HUDEP-2 (cell line): ENCODE measurements around the gene SLIT2.

ENCODE experiments used
- DNase-seq, 76 experiments: peaks; one replicate each; lab custom pipeline; 2025; ENCODE audit not compliant: unreplicated experiment in 76 of 76; lab: John Stamatoyannopoulos, UW

The SLIT2 gene

DNA sequence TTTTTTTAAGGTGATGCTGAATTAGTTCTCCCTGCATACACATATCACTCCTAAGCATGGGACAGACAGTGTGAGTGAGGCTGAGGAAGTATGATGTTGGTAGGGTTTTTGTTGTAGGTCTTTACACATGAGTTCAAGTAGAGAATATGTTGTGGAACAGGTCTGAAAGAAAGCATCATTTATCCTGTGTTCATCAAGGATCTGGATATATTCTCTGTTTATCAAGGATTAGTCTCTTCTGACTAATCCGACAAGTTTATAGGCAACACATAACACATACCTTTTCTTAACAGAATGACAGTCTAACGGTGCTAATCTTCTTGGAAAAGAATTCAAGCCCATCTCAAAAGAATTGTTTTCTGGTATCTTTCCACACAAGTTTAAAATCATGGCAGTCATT, 10.5 kb downstream of the SLIT2 start:
- no peak for DNase-seq

DNA sequence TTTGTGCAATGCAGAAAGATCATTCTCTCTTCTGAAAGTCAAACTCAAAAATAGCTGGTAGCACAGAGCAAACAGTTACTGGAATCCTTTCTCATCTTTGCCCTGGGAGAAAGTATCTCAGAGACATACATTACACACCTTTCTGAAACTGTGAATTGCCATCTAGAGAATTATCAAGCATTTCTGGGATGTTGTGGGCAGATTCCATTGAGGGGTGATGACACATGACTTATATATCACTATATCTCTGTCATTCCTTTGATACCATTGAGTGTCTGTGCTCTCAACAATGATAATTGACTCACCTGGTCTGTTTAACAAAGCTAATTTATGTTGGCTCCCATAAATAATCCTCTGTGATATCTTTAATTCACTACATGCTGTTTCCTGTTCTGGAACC, 13.0 kb downstream of the SLIT2 start:
- no peak for DNase-seq

DNA sequence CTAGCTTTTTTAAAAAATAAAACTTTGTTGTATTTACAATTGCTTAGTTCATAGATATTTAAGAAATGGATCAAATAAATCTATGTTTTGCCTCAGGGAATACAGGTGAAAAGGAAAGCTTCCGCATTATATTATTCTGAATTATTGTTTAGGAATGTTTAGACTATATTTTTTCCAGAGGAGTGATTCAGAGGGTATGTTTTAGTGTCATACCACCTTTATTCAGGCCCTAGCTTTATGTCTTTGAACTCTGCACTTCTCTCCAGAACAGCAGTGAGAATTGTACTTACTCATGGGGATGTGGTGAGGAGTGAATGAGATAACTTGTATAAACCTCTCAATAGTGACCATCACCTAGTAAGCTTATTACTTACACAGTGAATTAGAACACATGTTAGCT, 14.0 kb downstream of the SLIT2 start:
- DNase-seq = no peak

DNA sequence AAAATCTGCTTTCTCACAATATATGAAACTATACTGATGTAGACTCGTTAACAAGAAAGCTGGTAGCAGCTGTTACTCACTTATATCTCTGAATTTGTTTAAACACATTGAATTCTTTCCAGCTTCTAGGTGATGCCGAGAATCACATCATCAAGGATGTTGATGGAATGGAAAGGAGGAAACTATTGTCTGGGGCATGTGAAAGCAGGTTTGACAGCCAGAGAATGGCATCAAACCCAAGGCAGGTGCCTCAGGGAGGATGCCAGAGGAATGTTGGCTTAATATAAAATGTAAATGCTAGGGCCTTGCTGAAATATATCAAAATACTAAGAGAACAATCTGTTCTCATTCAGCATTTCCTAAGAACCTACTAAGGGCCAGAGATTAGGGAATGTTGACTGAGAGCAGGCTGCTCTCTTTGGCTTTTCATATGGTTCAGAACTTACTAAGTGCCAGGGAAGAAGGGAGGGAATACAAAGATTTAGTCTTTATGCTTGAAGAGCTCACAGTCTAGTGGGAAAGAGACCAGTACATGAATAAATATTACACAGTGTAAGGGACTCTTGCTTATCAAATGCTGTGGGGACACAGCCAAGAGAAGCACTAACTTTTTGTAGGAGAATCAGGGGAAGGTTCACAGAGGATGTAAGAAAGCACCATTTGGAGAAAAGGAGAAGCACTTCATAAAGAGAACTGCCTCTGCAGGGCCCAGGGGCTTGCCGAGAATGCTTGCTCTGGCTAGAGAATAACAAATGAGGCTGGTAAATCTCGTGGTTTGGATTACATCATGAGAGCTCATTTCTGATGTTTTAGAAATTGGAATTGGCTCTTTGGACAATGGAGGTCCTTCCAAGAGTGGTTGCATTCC, 14.7 kb downstream of the SLIT2 start:
- no peak for DNase-seq

GRCh38 chr4:20268028-20268427, 16.3 kb downstream of the SLIT2 start:
- DNase-seq = no peak

- no peak for DNase-seq
Observed at GRCh38 chr4:20269320-20269719, 17.6 kb downstream of the SLIT2 start.

DNA sequence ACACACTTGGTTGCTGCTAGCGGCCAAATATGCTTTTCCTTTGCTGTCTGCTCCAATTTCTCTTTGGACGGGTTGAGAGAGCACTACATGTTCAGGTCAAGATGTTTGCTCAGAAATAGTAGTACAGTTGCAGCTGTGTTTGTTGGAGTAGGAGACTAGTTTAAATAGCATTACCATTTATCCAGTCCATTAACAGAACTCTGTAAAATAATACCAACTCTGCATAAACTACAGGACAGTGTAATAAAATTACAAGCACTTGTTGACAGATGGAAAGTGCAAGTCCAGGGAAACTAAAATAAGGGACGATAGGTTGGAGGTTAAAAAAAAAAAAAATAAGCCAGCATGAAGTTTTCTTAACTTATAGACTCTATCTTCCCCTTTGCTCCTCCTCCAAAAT, 20.2 kb downstream of the SLIT2 start:
- DNase-seq = no peak

- no peak for DNase-seq
Observed at GRCh38 chr4:20272411-20272872, 20.7 kb downstream of the SLIT2 start.

- no peak for DNase-seq
Observed at GRCh38 chr4:20273793-20274192, 22.1 kb downstream of the SLIT2 start.

DNA sequence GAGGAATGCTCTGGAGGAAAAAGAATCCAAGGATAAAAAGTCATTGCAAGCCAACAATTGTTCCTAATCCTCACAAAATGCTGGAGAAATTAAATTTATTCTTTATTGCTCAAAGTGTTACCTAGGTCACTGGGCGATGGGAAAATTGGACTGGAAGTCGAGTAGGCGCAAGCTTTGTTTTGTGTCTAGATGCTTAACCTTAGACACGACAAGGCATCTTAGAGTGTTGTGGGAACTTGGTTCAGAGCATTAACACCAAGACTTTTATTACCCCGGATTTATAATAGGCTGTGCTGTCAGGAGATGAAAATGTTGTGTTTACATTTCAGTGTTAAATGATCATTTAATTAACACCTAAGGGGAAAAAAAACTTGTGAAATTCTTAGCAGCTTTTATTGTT, 25.1 kb downstream of the SLIT2 start:
- DNase-seq = no peak

DNA sequence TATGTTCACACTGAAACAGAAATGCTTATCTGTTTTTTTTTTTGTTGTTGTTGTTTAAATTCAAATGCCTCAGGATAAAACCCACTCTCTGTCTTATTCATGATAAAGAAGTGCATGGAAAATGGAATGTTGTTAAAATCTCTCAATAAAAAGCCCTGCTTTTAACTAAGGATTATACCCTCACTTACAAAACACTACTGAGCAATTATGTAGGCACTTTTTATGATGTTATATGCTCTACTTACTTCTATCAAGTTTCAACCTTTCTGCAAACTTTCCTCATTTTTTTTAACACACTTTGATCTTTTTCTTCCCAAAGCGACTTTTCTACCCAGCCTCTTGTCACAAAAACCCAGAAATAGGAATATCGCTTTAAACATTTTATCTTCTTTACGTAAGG, 26.5 kb downstream of the SLIT2 start:
- no peak for DNase-seq

- no peak for DNase-seq
Observed at GRCh38 chr4:20279381-20279780, 27.7 kb downstream of the SLIT2 start.

GRCh38 chr4:20281453-20281852, 29.7 kb downstream of the SLIT2 start:
- no peak for DNase-seq

DNA sequence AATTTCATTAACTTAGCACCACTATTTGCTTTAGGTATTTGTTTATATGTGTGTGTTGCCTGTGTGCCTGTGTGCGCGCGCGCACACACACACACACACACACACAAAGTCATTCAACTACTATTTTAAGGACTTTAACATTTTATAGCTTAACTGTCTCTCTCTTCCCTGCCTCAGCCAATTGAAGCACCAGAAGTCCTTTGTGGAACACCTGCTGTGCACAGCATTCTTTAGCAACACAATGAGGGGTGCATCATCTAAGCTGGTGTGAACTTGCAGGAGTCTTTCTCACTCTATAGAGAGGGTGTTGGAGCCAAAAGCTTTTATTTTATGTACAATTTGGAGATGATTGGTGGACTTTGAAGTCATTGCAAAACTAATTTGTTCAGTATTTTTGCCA, 31.3 kb downstream of the SLIT2 start:
- no peak for DNase-seq

DNA sequence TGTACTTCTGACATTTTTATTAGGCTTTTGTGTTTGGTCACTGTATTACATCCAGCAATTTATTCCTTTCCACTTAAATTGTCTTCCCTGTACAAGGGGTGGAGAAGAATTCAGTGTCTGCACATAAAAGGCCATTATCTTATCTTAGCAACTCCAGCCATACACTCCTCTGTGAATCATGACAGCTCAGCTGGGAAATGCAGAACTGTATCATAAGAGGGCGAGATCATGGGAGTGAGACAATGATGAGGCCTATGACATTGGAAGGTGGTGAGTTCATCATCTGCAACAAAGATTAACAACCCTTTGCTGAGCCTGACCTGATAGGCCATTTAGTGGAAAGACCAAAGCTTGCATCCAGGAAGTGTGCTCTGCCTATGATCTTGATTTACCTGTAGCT, 33.3 kb downstream of the SLIT2 start:
- DNase-seq = peak in 7 of 76 experiments; percentile 6 to 27 (median 14)

DNA sequence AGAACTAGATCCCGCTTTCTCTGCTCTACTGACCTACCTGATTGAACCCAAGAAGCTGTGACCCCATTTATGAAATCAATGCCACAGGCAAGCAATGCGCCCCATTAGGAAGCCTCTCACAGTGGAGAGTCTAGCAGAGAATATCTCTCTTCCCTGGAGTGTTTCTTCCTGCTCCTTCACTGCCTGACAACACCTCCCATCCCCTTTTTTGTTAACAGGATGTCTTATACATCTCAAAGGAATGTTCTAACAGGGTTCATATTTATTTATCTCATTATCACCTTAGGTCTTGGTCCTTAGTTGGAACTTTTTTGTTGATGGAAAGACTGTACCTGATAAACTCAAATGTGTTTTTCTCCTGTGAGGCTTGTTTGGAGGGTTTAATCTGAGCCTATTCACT, 35.5 kb downstream of the SLIT2 start:
- DNase-seq = no peak

- no peak for DNase-seq
Observed at GRCh38 chr4:20288047-20288650, 36.4 kb downstream of the SLIT2 start.

- no peak for DNase-seq
Observed at GRCh38 chr4:20288846-20289512, 37.3 kb downstream of the SLIT2 start.

DNA sequence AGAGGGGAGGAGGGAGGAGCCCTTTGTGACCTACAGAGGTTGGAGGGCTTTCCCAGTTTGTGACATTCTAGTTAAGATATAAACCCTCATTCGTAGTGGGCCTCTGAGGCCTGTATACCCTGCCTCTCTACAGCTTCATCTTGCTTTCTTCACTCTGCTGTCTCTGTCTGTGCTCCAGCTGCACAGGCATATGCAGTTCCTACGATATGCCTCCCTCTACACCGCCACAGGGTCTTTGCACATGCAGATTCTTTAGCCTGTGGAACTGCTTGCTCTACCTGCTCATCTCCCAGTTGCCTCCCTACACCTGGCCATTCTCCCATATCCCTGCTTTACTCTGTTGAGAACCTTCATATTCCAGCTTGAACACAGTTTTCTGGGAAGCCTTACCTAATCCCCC, 38.1 kb downstream of the SLIT2 start:
- no peak for DNase-seq

DNA sequence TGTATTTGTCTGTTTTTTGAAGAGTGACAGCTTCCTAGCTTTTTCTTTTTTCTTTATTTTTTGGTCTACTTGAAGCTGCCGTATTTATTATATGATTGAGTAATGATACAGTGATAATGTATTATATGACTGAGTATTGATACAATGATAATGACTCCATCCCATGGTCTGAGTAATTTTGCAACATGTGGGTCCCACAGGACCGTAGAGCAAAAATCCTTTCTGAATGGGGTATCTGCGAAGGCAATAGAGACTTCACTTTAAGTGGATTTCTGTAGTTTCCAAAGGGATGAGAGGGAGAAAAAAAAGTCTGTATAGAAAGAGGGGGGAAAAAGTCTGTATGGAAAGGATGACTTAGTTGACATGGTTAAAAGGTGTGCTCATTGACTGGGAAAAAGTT, 41.0 kb downstream of the SLIT2 start:
- DNase-seq = no peak

- DNase-seq = no peak
Observed at GRCh38 chr4:20297261-20297660, 45.6 kb downstream of the SLIT2 start.

DNA sequence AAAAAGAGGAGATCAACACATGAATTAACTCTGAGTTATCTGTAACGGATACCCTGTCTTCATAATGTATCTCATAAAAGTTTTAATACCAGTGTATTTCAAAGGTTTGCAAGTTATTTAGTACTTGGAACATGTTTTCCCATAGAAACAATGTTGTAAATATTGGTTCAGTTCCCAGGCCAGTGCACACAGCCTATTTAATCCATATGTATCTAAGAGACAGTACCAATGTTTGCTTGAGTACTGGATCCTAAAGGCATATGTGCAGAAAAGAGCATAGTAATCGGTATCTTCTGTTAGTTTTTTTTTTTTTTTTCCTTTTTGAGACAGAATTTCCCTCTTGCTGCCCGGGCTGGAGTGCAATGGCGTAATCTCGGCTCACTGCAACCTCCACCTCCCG, 46.1 kb downstream of the SLIT2 start:
- no peak for DNase-seq
